ENCODE measurements around the gene MCM3. TPM values are rescaled to one million over a fixed set of nuclear protein-coding genes. Genes with fewer than 3 reads are reported as not detected.

MCM3 gene
- total RNA-seq, 2 experiments from 2014 or later = 248 to 262 TPM

DNA sequence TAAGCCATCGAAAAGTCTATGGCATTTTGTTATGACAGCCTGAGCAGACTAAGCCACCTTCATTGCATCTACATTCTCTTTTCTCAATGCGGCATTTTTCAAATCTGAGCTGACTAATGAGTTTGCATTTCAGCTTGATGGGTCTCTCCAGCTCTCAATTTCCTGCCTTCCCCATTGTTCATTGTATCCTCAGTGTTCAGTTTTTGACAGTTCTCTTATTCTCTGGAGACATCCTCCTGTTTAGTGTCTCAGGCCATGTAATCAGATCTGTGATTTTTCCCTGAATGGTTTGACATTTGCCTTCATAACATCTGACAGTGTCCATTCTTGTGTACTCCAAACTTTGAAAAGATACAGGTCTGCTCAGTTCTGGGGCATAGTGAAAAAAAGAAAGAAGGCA, 27.9 kb upstream of the MCM3 start:
- no peaks in the 10 kb centered on the region for H3K27me3 Mint-ChIP-seq
- H3K36me3 Mint-ChIP-seq = no peaks in the 10 kb centered on the region
- CTCF ChIA-PET = interaction anchor here (1.6 kb wide), 1 partner anchor 27 kb away, joined by 8 read pairs; the partner anchor contains the start of gene MCM3
- H3K27ac Mint-ChIP-seq = no peak overlapping the region
- DNase-seq (no peak), ATAC-seq (no peak)
- H3K4me3 Mint-ChIP-seq = no peak overlapping the region
- peaks cover 15% of the 10 kb centered on the region for H3K4me1 Mint-ChIP-seq
- H3K9me3 Mint-ChIP-seq (ENCODE audit: low read depth) = no peaks in the 10 kb centered on the region

DNA sequence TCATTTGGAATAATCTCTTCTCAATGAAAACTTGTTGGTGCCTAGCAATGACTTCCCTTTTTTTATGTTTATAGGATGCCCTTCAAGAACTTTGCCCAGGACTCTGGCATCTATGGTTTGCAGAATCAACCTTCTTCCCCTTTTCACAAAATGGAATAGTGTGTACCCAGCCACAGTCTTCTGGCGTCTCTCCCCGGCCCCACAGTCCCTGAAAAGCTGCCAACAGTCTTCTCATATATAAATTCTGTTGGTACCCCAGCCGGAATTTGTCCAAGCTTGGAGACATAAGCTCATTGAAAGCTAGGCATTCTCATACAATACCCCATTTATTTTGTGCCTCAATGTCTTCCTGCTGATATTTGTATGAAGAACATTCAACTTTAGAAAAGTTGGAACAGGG, 26.4 kb upstream of the MCM3 start:
- CTCF ChIA-PET = interaction anchor here (1.0 to 1.8 kb wide), 5 partner anchors 12 to 89 kb away, joined by 3 to 5 read pairs (median 4); partner anchors contain the start of gene PAQR8
- DNase-seq (no peak), ATAC-seq (no peak)
- Mint-ChIP-seq H3K4me3 (no peak overlapping the region), H3K27me3 (no peaks in the 10 kb centered on the region), H3K36me3 (no peaks in the 10 kb centered on the region), H3K9me3 (ENCODE audit: low read depth) (no peaks in the 10 kb centered on the region), H3K4me1 (peaks cover 26% of the 10 kb centered on the region), H3K27ac (no peak overlapping the region)

DNA sequence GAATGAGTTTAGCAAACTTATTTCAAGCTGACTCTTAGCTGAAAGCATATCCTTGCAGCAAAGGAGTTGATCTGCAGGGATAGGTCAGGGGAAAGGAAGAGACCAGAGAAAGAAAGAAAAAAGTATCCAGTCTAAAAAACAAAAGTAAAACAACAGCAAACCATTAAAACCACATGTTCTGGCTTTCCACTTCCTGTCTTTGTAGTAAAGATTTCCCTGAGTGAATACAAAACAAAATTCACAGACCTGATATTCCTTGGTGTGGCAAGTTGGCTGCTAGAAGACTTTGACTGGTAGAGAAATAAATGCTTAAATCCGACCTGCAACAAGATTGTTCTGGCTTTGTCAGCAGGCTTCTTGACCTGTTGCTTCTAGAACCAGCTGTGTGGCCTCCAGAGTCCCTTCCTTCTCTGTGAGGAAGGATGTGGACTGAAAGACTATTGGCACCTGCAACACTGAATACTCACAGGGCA, 23.4 kb upstream of the MCM3 start:
- Mint-ChIP-seq H3K27me3 (no peaks in the 10 kb centered on the region), H3K4me3 (peak overlapping the region; percentile 59), H3K4me1 (peaks cover 51% of the 10 kb centered on the region), H3K27ac (peak overlapping the region; percentile 85), H3K36me3 (no peaks in the 10 kb centered on the region), H3K9me3 (ENCODE audit: low read depth) (no peaks in the 10 kb centered on the region)
- DNase-seq = peak; percentile 54
- CTCF ChIA-PET = interaction anchor here (1.3 to 4.4 kb wide), 7 partner anchors 13 to 95 kb away, joined by 3 to 21 read pairs (median 8); partner anchors contain the start of genes MCM3 and PAQR8
- ATAC-seq = peak; percentile 52

DNA sequence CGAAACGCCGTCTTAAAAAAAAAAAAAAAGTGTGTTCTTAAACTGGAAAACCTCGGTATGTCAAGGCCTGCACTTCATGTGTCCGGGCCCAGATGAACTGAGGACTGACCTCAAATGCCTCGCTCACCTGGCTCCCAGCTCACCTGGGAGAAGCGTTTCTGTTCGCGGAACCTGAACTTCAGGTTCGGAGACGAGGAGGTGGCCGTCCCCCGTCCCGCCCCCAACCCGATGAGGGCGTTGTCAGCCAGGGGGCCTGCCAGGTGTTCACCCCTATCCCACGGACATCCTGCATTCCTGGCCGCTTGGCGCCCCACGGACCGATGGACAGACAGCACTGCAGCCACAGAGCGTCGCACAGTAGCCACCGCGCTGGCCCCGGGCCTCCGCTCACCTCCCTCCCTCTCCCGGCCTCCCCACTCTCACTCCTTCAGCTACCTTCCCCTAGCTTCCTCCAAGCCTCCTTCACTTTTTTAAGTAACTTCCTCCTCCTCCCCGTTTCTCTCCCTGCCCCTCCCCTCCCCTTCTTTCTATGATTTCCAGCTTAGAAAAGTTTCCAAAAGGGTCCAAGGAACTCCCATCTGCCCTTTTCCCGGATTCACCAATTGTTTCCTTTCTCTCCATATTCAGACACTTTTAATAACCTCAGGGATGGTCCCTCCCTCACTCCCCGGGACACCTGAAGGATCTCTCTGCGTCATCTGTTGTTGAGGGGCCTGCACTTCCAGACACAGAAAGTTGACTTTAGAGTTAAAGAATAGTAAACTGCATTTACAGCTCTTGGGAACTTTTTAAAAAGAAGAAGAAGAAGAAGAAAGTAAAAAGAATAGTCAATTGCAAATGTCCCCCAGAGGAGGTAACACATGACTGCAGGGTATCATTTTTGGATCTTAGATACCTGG, 22.7 kb upstream of the MCM3 start:
- Mint-ChIP-seq H3K36me3 (no peaks in the 10 kb centered on the region), H3K4me3 (peak overlapping the region; percentile 59), H3K4me1 (peaks cover 53% of the 10 kb centered on the region), H3K27ac (peak overlapping the region; percentile 85), H3K9me3 (ENCODE audit: low read depth) (no peaks in the 10 kb centered on the region), H3K27me3 (no peaks in the 10 kb centered on the region)
- ATAC-seq = peak; percentile 13
- no peak for DNase-seq
- CTCF ChIA-PET = interaction anchor here (0.9 to 4.4 kb wide), 8 partner anchors 9 to 95 kb away, joined by 3 to 21 read pairs (median 6); partner anchors contain the start of genes MCM3 and PAQR8

DNA sequence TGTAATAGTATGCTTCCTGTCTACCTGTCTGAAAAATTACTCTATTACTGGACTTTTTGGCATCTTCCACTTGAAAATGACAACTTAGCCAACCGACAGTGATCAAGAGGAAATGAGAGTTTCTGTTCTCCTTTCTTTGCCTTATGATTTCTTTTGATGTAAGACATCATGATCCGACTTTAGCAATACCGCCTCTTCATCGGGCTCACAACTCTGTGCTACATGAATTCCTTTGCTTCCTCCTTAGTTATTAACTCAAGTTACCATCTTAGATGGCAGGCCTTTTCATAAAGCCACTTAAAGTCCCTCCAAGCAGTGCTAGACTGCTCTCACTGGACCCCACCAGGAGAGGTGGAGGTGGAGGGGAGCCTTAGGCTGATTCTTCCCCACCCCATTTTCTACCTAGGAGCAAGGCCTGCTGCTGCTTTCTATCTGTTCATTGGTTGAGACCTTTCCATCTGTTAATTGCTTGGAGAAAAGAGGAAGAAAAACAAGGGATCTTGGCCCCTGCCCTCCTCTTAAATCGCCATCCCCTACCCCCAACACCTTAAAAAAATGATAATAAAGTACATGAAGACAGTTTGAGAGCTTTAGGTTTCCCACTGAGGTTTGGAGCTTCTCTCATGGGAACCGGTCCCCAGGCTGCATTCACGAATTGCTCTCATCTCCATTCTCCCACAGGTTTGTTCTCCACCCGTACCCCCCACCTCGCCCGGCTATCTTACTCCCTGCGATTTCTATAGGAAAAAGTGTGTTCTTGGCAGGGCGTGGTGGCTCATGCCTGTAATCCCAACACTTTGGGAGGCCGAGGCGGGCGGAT, 21.6 kb upstream of the MCM3 start:
- H3K4me3 Mint-ChIP-seq = no peak overlapping the region
- ATAC-seq (no peak), DNase-seq (no peak)
- no peaks in the 10 kb centered on the region for H3K36me3 Mint-ChIP-seq
- peak overlapping the region; percentile 79 for H3K27ac Mint-ChIP-seq
- peaks cover 53% of the 10 kb centered on the region for H3K4me1 Mint-ChIP-seq
- no peaks in the 10 kb centered on the region for H3K27me3 Mint-ChIP-seq
- CTCF ChIA-PET = interaction anchor here (1.2 to 4.4 kb wide), 4 partner anchors 21 to 94 kb away, joined by 5 to 21 read pairs (median 18); partner anchors contain the start of genes MCM3 and PAQR8
- no peaks in the 10 kb centered on the region for H3K9me3 Mint-ChIP-seq (ENCODE audit: low read depth)

DNA sequence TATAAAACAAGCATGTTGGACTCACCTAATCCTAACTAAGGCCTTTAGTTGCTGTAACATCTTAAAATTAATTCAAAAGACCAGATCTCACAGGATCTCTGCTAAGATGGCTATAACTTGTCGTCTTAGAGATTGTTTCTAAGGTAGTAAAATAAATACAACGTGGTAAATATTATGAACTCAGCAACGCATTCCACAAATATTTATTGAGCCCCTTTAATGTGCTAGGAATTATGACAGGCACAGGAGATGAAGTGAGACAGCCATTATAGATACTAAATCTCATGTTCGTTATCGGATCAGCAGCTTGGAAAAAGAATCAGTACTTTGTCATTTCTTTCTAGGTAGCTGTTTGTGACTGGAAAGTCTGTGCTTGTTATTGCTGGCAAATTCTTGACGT, 20.9 kb upstream of the MCM3 start:
- peaks cover 53% of the 10 kb centered on the region for H3K4me1 Mint-ChIP-seq
- no peak for ATAC-seq
- DNase-seq = no peak
- peak overlapping the region; percentile 79 for H3K27ac Mint-ChIP-seq
- H3K36me3 Mint-ChIP-seq = peaks cover 2% of the 10 kb centered on the region
- CTCF ChIA-PET = interaction anchor here (1.2 to 4.4 kb wide), 3 partner anchors 20 to 95 kb away, joined by 5 to 21 read pairs (median 14); partner anchors contain the start of genes MCM3 and PAQR8
- peaks cover 2% of the 10 kb centered on the region for H3K9me3 Mint-ChIP-seq (ENCODE audit: low read depth)
- no peaks in the 10 kb centered on the region for H3K27me3 Mint-ChIP-seq
- H3K4me3 Mint-ChIP-seq = peak overlapping the region; percentile 37

DNA sequence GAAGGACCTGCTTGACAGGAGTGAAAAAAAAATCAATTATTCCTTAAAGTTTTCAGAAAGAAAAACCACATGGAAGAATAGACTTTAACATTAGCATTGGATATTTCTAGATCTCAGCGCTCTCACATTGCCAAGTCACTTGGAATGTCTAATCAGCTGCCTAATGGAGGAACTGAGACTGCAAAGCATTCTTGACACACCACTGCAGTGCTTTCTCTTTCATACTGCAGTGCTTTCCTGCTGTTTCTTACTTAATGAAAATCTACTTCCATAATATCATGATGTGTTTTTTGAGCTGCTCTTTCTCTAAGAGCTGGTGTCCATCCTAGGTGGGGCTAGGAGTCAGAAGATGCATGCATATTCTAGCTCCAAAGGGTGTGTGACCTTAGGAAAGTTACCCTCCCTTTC, 20.4 kb upstream of the MCM3 start:
- Mint-ChIP-seq H3K36me3 (peaks cover 2% of the 10 kb centered on the region), H3K27ac (peak overlapping the region; percentile 79), H3K27me3 (no peaks in the 10 kb centered on the region), H3K9me3 (ENCODE audit: low read depth) (peaks cover 2% of the 10 kb centered on the region), H3K4me1 (peaks cover 53% of the 10 kb centered on the region), H3K4me3 (peak overlapping the region; percentile 37)
- no peak for DNase-seq
- CTCF ChIA-PET = interaction anchor here (1.2 to 4.4 kb wide), 3 partner anchors 19 to 95 kb away, joined by 5 to 21 read pairs (median 14); partner anchors contain the start of genes MCM3 and PAQR8
- ATAC-seq = peak; percentile 51

DNA sequence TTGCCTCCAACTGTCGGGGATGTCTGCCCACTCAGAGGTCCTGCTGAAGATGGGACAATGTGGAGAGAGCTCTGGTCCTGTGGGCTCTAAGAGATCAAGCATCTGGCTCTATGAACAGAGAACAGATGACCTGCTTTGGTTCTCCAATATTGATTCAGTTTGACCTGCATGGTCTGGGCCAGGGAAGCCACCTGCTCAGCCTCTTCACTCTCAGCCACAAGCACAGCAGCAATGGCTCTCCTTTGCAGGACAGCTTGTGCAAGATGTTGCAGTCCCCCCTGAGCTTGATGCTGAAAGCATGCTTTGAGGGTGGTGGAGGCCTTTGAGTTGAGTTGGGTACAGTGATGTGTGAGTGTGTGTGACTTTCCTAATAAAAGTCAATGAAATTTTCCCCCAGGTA, 18.6 kb upstream of the MCM3 start:
- Mint-ChIP-seq H3K36me3 (peaks cover 3% of the 10 kb centered on the region), H3K27ac (peak overlapping the region; percentile 40), H3K27me3 (no peaks in the 10 kb centered on the region), H3K4me1 (peaks cover 47% of the 10 kb centered on the region), H3K9me3 (ENCODE audit: low read depth) (peaks cover 2% of the 10 kb centered on the region), H3K4me3 (no peak overlapping the region)
- CTCF ChIA-PET = interaction anchor here (1.3 to 2.9 kb wide), 3 partner anchors 14 to 59 kb away, joined by 3 to 15 read pairs (median 6); partner anchors contain the start of genes MCM3 and PAQR8
- DNase-seq = no peak
- no peak for ATAC-seq

DNA sequence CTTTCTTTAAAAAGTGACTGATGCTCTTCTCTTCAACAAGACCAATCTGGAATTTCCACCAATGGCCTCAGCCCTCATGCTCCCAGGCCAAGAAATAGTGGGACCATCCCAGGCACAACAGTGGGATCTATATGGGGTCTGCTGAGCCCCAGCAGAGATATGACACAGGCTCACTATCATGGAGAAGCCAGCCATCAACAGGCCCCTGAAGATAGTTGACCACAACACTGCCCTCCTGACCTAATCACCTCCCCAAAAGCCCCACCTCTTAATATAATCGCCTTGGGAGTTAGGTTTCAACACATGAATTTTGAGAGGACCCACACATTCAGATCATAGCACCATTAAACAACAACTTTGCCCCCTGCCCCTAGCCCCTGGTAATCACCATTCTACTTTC, 16.8 kb upstream of the MCM3 start:
- DNase-seq (no peak), ATAC-seq (no peak)
- no peak overlapping the region for H3K4me3 Mint-ChIP-seq
- CTCF ChIA-PET = interaction anchor here (1.5 kb wide), 1 partner anchor 8 kb away, joined by 4 read pairs; no protein-coding TSS in a partner anchor
- peaks cover 8% of the 10 kb centered on the region for H3K36me3 Mint-ChIP-seq
- H3K27ac Mint-ChIP-seq = no peak overlapping the region
- H3K9me3 Mint-ChIP-seq (ENCODE audit: low read depth) = peaks cover 2% of the 10 kb centered on the region
- no peaks in the 10 kb centered on the region for H3K27me3 Mint-ChIP-seq
- peaks cover 48% of the 10 kb centered on the region for H3K4me1 Mint-ChIP-seq

DNA sequence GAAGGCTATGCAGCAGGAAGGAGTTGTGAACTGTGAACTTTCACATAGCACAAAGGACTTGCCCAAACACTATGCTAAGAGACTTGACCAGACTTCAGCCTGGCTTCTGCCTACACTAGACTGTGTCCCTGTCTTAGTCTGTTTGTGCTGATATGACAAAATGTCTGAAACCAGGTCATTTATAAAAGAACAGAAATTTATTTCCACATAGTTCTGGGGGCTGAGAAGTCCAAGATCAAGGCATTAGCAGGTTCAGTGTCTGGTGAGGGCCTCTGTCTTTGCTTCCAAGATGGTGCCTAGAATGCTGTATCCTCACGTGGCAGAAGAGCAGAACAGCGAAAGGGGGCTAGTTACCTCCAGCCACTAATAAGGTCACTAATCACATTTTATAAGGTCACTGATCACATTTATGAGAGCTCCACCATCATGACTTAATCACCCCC, 16.0 kb upstream of the MCM3 start:
- CTCF ChIA-PET = no interaction called here
- H3K27me3 Mint-ChIP-seq = no peaks in the 10 kb centered on the region

DNA sequence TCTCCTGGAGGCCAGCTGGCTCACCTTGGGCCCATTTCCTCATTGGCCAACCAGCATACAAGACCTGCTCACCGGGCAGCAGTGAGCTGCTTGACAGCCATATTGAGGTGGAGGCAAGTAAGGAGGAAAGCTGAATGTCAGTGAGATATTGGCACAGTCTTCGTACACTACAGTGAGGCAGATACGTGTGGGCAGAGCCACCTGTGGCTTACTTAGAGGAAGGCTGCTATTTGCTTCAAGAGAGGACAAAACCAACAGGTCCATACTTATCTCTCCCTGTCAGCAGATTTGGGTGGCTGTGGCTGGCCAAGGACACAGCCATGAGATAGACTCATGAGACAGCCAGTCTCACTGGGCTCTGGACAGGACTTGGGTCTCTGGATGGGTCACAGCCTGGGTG, 15.1 kb upstream of the MCM3 start:
- peaks cover 2% of the 10 kb centered on the region for H3K9me3 Mint-ChIP-seq (ENCODE audit: low read depth)
- H3K4me3 Mint-ChIP-seq = no peak overlapping the region
- no peak overlapping the region for H3K27ac Mint-ChIP-seq
- H3K36me3 Mint-ChIP-seq = peaks cover 8% of the 10 kb centered on the region
- H3K4me1 Mint-ChIP-seq = peaks cover 37% of the 10 kb centered on the region
- CTCF ChIA-PET = interaction anchor here (1.6 to 2.0 kb wide), 2 partner anchors 14 to 90 kb away, joined by 5 to 6 read pairs; no protein-coding TSS in a partner anchor
- H3K27me3 Mint-ChIP-seq = no peaks in the 10 kb centered on the region
- ATAC-seq (no peak), DNase-seq (no peak)

More for the DNA sequence above, 16.0 kb upstream of the MCM3 start:
- H3K4me1 Mint-ChIP-seq = peaks cover 45% of the 10 kb centered on the region
- peaks cover 8% of the 10 kb centered on the region for H3K36me3 Mint-ChIP-seq
- no peak for ATAC-seq
- DNase-seq = no peak
- peaks cover 2% of the 10 kb centered on the region for H3K9me3 Mint-ChIP-seq (ENCODE audit: low read depth)
- no peak overlapping the region for H3K27ac Mint-ChIP-seq
- H3K4me3 Mint-ChIP-seq = no peak overlapping the region

DNA sequence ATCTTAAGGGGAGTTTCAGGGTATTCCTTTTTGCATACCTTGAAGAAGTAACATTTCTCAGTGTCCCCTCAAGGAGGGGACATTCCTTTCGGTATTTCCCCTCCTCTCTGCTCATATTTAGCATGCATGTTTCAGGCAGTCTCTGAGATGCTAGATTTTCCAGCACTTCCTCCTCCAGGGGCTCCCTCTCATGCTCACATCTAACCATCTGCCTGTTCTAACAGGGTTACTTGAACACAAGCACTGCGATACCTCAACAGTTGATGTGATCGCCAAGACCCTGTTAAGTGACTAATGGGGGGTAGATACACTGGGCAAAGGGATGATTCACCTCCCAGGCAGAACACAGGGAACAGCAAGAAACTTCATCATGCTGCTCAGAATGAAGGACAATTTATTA, 12.9 kb upstream of the MCM3 start:
- Mint-ChIP-seq H3K4me1 (peaks cover 22% of the 10 kb centered on the region), H3K27me3 (no peaks in the 10 kb centered on the region), H3K9me3 (ENCODE audit: low read depth) (peaks cover 2% of the 10 kb centered on the region), H3K36me3 (peaks cover 8% of the 10 kb centered on the region), H3K27ac (peak overlapping the region; percentile 80), H3K4me3 (peak overlapping the region; percentile 13)
- CTCF ChIA-PET = interaction anchor here (1.1 kb wide), 2 partner anchors 65 to 100 kb away, joined by 3 to 4 read pairs; partner anchors contain the start of gene PAQR8
- DNase-seq (no peak), ATAC-seq (no peak)
